Measurements from ENCODE around the gene SRL.

Gene SRL

DNA sequence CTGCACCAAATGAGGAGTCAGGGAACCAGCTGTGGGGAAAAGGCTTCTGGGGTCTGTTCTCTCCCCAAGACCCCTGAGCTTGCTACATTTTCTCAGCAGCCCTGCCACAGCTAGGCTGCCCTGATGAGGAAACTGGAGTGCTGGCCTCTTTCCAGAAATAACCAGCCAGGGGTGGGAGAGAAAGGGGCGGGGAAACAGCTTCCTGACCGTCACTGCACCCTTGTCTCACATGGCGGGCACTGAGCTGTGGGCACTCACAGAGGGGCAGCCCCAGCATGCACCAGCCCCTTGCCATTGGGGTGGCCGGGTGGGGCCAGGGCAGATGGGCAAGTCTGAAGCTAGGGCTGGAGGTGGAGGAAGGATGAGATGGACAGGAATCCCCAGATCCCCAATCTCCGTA is 2.9 kb downstream of the SRL start:
- TF ChIP-seq, protein P1, sequence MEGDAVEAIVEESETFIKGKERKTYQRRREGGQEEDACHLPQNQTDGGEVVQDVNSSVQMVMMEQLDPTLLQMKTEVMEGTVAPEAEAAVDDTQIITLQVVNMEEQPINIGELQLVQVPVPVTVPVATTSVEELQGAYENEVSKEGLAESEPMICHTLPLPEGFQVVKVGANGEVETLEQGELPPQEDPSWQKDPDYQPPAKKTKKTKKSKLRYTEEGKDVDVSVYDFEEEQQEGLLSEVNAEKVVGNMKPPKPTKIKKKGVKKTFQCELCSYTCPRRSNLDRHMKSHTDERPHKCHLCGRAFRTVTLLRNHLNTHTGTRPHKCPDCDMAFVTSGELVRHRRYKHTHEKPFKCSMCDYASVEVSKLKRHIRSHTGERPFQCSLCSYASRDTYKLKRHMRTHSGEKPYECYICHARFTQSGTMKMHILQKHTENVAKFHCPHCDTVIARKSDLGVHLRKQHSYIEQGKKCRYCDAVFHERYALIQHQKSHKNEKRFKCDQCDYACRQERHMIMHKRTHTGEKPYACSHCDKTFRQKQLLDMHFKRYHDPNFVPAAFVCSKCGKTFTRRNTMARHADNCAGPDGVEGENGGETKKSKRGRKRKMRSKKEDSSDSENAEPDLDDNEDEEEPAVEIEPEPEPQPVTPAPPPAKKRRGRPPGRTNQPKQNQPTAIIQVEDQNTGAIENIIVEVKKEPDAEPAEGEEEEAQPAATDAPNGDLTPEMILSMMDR (IDR thresholded peaks at IDR 0.05; ENCODE audit: insufficient read depth, missing control alignments) = no peak
- DNase-seq (ENCODE audit: insufficient read length, low spot score) (no peak), FAIRE-seq (no peak)

DNA sequence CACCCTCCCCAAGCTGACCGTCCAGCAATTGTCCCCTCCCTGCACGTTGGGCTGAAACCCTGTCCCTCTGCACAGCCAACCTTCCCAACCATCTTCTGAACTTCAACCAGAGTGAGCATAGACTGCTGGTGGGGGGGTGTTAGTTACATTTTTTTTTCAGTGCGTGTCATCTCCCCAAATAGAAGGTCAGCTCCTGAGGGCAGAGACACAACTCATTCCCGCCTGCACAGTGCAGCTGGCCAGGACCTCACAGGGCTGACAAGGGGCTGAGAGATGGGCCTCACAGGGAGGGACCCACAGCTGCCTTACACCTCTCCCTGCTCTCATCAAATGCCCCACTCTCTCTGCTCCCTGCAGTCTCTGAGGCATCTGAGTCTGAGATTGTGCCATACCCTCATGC is 8.4 kb downstream of the SRL start:
- no peak for FAIRE-seq
- no peak for DNase-seq (ENCODE audit: insufficient read length, low spot score)
- TF ChIP-seq, protein P1 (IDR thresholded peaks at IDR 0.05; ENCODE audit: insufficient read depth, missing control alignments) = no peak

DNA sequence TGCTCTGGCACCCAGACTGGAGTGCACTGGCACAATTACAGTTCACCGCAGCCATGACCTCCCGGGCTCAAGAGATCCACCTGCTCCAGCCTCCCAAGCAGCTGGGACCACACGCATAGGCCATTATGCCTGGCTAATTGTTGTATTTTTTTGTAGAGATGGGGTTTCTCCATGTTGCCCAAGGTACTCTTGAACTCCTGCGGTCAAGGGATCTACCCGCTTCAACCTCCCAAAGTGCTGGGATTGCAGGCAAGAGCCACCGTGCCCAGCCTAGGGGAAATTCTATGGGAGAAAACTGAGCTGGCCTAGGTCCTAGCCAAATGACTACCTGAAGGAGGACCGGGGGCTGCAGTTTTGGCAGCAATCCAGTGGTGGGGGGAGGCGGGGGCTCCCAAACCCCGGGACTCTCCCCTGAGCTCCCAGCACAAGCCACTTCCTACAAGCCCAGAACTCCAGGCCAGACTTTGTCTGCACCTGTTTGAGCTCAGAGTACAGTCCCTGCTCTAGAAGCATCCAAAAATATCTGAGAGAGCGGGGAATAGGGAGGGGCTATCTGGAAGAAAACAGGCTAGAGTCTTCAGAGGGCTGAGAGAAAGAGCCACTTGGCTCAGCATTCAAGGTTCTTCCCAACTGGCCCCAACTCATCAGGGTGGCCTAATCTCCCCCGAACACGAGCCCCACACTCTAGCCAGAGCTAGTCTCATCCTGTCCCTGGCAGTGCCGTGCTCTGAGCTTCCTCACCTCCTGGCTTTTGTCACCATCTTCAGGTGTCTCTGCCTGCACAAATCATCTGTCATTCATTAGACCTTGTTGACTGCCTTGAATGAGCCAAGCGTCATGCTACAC is 9.1 kb downstream of the SRL start:
- no peak for DNase-seq (ENCODE audit: insufficient read length, low spot score)
- FAIRE-seq = no peak
- TF ChIP-seq, protein P1 (IDR thresholded peaks at IDR 0.05; ENCODE audit: insufficient read depth, missing control alignments) = no peak

DNA sequence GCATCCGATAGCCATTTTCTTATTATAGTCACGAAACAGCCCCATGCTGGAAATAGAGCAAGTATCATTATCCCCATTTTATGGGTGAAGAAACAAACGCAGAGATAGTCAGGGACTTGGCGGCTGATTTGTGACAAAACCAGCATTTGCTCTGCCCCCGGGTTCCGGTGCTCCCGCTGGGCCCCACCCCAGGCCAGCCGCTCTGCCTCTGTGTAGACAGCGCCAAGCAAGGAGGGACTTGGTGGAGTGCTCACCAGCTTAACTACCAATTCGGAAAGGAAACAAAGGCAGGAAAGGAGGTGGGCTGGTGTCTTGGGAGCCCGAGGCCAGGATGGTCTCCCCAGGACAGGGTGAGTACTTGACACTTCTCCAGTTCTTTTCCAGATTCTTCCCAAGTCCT is 10.0 kb downstream of the SRL start:
- DNase-seq (ENCODE audit: insufficient read length, low spot score) (no peak), FAIRE-seq (no peak)
- TF ChIP-seq, protein P1 (IDR thresholded peaks at IDR 0.05; ENCODE audit: insufficient read depth, missing control alignments) = no peak

DNA sequence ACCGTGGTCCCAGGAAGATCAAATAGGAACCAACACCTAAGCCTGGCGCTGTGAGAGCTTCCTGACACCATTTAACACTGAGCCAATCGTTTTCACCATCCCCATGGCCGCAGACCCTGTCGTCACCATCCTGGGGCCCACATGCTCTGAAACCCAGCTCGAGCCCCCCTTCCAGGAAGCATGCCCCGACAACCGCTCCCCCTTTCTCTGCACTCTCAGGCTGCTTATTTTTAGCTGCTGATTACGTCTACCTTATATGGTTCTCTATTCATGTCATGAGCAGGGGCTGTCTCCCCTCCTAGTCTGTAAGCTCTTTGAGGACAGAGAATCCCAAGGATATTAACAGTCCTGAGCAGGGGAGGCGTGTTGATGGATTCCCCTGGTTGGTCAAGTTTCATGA is 10.5 kb downstream of the SRL start:
- no peak for FAIRE-seq
- TF ChIP-seq, protein P1 (IDR thresholded peaks at IDR 0.05; ENCODE audit: insufficient read depth, missing control alignments) = no peak
- DNase-seq (ENCODE audit: insufficient read length, low spot score) = no peak

DNA sequence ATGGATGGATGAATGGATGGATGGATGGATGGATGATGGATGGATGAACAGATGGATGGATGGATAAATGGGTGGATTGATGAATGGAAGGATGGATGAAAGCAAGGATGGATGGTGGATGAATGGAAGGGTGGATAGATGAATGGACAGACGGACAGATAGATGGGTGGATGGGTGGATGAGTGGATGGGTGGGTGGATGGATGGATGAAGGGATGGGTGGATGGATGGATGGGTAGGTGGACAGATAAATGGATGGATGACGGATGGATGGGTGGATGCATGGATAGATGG is 14.9 kb downstream of the SRL start:
- TF ChIP-seq, protein P1 (IDR thresholded peaks at IDR 0.05; ENCODE audit: insufficient read depth, missing control alignments) = no peak
- FAIRE-seq = no peak
- DNase-seq (ENCODE audit: insufficient read length, low spot score) = no peak

DNA sequence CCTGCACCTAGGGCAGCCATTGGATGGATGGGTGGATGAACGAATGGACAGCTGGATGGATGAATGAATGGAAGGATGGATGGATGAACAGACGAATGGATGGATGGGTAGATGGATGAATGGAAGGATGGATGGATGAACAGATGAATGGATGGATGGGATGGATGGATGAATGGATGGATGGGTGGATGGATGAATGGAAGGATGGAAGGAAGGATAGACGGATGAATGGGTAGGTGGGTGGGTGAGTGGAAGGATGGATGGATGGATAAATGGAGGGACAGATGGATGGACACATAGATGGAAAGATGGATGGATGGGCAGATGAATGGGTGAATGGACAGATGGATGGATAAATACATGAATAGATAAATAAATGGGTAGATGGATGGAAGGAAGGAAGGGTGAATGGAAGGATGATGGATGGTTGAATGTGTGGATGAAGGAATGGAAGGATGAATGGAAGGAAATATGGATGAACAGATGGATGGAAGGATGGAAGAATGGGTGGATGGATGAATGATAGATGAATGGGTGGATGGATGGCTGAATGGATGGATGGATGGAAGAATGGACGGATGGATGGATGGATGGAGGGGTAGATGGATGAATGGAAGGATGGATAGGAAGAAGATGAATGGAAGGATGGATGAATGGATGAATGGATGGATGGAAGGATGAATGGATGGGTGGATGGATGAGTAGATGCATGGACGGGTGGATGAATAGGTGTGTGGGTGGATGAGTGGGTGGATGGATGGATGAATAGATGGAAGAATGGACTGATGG is 15.4 kb downstream of the SRL start:
- TF ChIP-seq, protein P1 (IDR thresholded peaks at IDR 0.05; ENCODE audit: insufficient read depth, missing control alignments) = no peak
- DNase-seq (ENCODE audit: insufficient read length, low spot score) (no peak), FAIRE-seq (no peak)
